ENCODE measurements around the gene SENP3. TPM values are rescaled to one million over a fixed set of nuclear protein-coding genes. Genes with fewer than 3 reads are reported as not detected.

Gene SENP3
- 10 to 100 TPM; 48.9 to 66.7 (median 59.0) TPM for total RNA-seq

GRCh38 chr17:7561589-7562207 lies at the start of gene SENP3:
TSS of gene SENP3 (plus strand) at chr17:7561919. CDS start at chr17:7563077, 1,158 bp downstream.
- DNase-seq (ENCODE audit: low spot score) (no peak), ATAC-seq (ENCODE audit: low FRiP score) (peak; percentile 58)
- no peak for TF ChIP-seq CTCF (IDR thresholded peaks at IDR 0.05)

GRCh38 chr17:7512105-7512504 lies 49.6 kb upstream of the SENP3 start:
- ATAC-seq (ENCODE audit: low FRiP score) (no peak), DNase-seq (ENCODE audit: low spot score) (no peak)
- no peak for TF ChIP-seq CTCF (IDR thresholded peaks at IDR 0.05)

DNA sequence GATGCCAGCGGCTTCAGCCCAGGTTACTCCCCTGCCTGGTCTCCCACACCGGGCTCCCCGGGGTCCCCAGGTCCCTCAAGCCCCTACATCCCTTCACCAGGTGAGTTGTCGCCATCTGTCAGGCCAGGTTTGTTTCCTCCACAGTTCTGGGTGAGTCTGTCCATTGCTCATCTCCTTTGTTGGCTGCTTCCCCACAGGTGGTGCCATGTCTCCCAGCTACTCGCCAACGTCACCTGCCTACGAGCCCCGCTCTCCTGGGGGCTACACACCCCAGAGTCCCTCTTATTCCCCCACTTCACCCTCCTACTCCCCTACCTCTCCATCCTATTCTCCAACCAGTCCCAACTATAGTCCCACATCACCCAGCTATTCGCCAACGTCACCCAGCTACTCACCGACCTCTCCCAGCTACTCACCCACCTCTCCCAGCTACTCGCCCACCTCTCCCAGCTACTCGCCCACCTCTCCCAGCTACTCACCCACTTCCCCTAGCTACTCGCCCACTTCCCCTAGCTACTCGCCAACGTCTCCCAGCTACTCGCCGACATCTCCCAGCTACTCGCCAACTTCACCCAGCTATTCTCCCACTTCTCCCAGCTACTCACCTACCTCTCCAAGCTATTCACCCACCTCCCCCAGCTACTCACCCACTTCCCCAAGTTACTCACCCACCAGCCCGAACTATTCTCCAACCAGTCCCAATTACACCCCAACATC lies 48.7 kb upstream of the SENP3 start:
- no peak for TF ChIP-seq CTCF (IDR thresholded peaks at IDR 0.05)
- no peak for ATAC-seq (ENCODE audit: low FRiP score)
- no peak for DNase-seq (ENCODE audit: low spot score)

DNA sequence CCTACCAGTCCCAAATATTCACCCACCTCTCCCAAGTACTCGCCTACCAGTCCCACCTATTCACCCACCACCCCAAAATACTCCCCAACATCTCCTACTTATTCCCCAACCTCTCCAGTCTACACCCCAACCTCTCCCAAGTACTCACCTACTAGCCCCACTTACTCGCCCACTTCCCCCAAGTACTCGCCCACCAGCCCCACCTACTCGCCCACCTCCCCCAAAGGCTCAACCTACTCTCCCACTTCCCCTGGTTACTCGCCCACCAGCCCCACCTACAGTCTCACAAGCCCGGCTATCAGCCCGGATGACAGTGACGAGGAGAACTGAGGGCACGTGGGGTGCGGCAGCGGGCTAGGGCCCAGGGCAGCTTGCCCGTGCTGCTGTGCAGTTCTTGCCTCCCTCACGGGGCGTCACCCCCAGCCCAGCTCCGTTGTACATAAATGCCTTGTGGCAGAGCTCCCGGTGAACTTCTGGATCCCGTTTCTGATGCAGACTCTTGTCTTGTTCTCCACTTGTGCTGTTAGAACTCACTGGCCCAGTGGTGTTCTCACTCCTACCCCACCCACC lies 47.8 kb upstream of the SENP3 start:
- TF ChIP-seq CTCF (IDR thresholded peaks at IDR 0.05) = no peak
- DNase-seq (ENCODE audit: low spot score) (no peak), ATAC-seq (ENCODE audit: low FRiP score) (peak; percentile 29)

DNA sequence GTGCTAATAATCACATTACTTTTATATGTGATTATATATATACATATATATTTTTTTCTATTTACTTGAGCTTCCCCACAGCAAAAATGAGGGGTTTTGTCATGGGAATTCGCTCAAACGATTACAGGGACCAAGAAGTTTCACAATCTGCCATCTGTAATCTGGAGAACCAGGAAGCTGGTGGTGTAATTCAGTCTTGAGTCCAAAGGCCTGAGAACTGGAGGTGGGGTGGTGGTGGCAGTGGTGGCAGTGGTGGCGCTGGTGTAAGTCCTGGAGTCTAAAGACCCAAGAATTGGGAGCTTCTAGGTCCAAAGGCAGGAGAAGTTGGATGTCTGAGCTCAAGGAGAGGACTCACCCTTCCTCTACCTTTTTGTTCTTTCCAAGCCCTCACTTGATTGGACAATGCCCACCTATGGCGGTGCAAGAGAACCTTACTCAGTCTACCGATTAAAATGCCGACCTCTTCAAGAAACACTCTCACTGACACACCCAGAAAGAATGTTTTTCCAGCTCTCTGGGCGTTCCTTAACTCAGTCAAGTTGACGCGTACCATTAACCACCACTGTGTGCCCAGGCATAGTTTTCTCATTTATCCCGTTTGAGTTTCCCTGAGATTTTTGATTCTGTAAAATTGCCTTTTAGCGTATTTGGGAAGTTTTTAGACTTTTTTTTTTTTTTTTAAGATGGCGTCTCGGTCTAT lies 45.7 kb upstream of the SENP3 start:
- no peak for TF ChIP-seq CTCF (IDR thresholded peaks at IDR 0.05)
- ATAC-seq (ENCODE audit: low FRiP score) (no peak), DNase-seq (ENCODE audit: low spot score) (no peak)

DNA sequence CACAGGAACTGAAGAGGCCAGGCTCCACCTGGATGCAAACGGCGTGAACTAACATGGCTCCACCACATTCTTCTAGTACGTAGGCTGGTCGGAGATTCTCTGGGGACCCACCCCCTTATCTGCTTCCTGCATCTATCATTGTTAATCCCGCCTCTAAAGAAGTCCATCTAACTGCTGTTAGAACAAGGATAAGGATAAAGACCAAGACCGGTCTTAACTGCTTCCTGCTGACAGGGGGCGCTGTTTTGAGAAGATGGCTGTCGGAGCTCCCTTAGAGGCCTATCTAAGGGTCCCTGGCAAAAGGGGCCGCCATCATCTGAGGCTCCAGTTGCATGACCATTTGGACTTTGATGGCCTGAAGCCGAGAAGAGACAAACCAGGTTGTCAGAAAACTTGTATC lies 38.7 kb upstream of the SENP3 start:
- no peak for TF ChIP-seq CTCF (IDR thresholded peaks at IDR 0.05)
- DNase-seq (ENCODE audit: low spot score) = no peak
- ATAC-seq (ENCODE audit: low FRiP score) = no peak
